NCI-H446 treated with DMSO at 0.1 percent for 48 hours (cell line): ENCODE data around the gene ANKRD30B.
"Not testable (repeated sequence)": the region's sequence is repeated elsewhere in the genome, so short reads cannot be mapped to it uniquely, and the experiment has no call there.

Experiments
- DNase-seq: peaks from one replicate; lab custom pipeline; 2025; lab: John Stamatoyannopoulos, UW

Gene ANKRD30B, protein sequence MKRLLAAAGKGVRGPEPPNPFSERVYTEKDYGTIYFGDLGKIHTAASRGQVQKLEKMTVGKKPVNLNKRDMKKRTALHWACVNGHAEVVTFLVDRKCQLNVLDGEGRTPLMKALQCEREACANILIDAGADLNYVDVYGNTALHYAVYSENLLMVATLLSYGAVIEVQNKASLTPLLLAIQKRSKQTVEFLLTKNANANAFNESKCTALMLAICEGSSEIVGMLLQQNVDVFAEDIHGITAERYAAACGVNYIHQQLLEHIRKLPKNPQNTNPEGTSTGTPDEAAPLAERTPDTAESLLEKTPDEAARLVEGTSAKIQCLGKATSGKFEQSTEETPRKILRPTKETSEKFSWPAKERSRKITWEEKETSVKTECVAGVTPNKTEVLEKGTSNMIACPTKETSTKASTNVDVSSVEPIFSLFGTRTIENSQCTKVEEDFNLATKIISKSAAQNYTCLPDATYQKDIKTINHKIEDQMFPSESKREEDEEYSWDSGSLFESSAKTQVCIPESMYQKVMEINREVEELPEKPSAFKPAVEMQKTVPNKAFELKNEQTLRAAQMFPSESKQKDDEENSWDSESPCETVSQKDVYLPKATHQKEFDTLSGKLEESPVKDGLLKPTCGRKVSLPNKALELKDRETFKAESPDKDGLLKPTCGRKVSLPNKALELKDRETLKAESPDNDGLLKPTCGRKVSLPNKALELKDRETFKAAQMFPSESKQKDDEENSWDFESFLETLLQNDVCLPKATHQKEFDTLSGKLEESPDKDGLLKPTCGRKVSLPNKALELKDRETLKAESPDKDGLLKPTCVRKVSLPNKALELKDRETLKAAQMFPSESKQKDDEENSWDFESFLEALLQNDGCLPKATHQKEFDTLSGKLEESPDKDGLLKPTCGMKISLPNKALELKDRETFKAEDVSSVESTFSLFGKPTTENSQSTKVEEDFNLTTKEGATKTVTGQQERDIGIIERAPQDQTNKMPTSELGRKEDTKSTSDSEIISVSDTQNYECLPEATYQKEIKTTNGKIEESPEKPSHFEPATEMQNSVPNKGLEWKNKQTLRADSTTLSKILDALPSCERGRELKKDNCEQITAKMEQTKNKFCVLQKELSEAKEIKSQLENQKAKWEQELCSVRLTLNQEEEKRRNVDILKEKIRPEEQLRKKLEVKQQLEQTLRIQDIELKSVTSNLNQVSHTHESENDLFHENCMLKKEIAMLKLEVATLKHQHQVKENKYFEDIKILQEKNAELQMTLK (N-terminal part only)

DNA sequence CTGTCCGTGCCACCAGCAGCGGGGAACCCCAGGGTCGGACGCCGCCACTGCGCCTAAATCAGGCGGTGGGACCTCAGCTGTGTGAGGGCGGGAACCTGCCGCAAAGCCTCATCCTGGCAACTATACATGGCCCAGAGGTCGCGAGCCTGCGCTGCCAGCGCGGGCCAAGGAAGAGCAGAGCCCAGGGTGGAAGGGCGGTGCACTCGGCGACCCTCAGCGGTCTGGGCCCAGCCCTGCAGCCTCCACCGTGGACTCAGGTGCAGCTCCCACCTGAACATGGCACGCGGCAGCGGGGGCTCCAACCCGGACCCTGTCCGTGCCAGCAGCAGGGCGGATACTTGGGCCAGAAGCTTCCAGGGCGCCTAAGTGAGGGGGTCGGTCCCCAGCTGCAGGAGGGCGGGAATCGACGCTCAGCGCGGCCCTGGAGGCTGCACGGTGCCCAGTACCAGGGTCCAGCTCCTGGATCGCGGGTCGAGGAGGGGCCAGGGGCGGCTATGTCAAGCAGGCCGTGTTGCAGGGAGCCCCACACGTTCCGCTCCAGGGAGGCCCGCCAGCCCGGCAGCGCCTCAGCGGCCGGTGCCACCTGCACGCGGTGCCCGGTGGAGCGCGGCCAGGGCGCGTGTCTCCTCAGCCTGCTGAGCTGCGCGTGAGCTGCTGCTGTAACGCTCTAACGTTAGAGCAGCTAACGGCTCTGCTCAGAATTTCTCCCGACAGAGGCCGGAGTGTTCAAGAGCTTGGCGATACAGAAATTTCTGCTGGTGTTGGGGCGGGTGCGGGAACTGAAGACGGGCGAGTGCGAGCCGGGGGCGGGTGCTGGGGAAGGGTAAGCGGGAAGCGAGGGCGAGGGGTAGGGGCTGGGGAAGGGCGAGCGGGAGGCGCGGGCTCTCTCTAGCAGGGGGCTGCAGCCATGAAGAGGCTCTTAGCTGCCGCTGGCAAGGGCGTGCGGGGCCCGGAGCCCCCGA is at the start of gene ANKRD30B:
Gene ANKRD30B (plus strand): TSS at position 660 of the 962 bp plus-strand sequence. CDS start 248 bp downstream, at position 908.
- no peak for DNase-seq

DNA sequence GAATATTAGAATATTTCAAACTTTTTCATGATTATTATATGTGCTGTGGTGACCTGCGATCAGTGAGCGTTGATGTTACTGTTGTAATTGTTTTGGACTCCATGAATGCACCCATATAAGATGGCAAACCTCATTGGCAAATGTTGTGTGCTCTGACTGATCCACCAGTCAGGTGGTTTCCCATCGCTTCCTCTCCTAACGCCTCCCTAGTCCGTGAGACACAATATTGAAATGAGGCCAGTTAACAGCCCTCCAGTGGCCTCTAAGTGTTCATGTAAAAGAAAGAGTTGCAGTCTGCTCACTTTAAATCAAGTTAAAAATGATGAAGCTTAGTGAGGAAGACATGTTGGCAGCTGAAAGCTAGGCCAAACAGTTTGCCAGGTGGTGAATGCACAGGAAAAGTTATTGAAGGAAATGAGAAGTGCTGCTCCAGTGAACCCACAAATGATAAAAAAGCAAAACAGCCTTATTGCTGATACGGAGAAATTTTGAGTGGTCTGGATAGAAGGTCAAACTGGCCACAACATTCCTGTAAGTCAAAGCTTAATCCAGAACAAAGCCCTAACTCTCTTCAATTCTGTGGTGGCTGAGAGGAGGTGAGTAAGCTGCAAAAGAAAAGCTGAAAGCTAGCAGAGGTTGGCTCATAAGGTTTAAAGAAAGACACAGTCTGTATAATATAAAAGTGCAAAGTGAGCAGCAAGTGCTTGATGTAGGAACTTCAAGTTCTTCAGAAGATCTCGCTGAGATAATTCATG is 46.5 kb upstream of the ANKRD30B start:
- not testable (repeated sequence) for DNase-seq

DNA sequence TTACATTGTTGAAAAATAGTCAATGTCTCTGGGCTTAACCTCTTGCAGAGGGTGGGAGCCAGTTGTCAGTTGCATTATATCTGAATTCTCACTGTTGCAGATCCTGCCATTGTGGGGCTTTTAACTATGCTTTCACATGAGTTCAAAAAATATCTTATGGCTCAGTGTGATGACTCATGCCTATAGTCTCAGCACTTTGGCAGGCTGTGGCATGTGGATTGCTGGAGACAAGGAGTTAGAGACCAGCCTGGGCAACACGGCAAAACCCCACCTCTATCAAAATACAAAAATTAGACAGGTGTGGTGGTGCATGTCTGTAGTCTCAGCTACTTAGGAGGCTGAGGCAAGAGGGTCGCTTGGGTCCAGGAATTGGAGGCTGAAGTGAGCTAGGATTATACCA is 38.2 kb upstream of the ANKRD30B start:
- not testable (repeated sequence) for DNase-seq

DNA sequence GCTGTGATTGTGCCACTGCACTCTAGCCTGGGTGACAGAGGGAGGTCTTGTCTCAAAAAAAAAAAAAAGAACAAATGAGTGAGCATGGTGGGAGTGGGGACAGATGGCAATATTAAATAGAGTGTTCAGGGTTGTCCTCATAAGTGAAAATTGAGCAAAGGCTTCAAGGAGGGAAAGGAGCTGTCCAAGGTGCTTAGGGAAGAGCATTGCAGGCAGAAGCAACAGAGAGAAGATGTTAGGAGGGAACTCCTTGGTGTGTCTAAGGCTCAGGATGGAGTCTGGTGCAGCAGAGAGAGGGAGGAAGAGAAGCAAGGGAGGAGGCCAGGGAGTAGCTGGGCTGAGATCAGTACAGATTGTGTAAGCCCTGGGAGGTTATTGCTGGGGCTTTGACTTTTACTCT is 26.4 kb upstream of the ANKRD30B start:
- not testable (repeated sequence) for DNase-seq

DNA sequence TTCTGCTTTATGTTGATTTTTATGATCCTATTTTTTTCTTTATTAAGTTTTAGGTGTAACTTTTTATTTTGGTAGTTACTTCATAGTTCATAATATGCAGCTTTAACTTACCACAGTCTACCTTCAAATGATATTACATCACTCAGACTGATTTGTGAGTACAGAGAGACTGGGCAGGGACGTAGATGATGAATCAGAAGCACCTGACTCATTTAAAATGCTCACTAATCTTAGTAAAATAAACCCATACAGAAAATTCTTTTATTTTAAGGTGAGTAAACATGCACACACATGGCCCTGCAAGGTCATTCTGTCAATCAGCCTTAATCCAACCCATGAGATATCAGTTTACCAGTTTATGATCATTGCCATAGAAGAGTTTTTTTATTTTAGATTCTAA is 8.9 kb upstream of the ANKRD30B start:
- DNase-seq: not testable (repeated sequence)

DNA sequence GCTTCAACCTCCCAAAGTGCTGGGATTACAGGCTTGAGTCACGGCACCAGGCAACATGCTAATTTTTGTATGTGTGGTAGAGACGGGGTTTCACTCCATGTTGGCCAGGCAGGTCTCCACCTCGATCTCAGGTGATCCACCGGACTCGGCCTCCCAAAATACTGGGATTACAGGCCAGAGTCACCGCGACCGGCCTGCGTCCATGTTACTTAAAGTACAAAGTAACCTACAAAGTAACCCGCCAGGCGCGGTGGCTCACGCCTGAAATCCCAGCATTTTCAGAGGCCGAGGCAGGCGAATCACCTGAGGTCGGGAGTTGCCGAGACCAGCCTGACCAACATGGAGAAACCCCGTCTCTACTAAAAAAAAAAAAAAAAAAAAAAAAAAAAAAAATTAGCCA is 1.1 kb upstream of the ANKRD30B start:
- DNase-seq: no peak

DNA sequence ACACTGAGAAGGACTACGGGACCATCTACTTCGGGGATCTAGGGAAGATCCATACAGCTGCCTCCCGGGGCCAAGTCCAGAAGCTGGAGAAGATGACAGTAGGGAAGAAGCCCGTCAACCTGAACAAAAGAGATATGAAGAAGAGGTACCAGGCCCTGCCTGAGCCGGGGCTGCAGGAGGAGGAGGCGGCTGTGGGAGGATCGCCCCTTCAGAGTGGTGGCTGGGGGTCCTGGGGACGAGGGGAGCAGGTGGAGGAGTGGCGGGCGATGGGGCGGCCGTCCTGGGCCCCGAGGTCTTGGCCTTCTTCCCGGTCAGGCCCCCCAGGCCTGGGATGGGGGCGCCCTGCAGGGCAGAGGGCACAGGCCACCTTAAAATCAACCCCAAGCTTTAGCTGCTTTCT is 524 bp downstream of the ANKRD30B start:
- DNase-seq: no peak

DNA sequence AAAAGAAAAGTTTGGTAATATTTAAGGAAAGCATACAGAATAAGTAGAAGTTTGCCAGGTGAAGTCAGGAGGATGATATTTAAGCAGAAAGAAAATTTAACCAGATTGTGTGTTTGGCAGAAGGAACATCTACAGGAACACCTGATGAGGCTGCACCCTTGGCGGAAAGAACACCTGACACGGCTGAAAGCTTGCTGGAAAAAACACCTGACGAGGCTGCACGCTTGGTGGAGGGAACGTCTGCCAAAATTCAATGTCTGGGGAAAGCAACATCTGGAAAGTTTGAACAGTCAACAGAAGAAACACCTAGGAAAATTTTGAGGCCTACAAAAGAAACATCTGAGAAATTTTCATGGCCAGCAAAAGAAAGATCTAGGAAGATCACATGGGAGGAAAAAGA is 15.6 kb downstream of the ANKRD30B start:
- DNase-seq: not testable (repeated sequence)

DNA sequence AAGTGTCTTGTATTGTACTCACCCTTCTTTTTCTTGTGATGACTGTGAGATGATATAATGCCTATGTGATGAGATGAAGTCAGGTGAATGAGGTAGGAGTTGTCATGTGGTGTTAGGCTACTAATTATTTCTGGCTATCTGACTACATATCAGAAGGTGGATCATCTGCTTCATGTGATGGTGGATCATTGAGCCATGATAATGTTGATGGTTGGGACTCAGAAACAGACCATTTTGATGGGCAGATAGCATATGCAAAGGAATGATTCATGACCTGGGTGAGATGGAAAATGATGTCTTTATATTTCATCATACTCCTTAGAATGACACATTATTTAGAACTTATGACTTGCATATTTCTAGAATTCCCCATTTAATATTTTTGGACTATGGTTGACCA is 19.5 kb downstream of the ANKRD30B start:
- DNase-seq: no peak

DNA sequence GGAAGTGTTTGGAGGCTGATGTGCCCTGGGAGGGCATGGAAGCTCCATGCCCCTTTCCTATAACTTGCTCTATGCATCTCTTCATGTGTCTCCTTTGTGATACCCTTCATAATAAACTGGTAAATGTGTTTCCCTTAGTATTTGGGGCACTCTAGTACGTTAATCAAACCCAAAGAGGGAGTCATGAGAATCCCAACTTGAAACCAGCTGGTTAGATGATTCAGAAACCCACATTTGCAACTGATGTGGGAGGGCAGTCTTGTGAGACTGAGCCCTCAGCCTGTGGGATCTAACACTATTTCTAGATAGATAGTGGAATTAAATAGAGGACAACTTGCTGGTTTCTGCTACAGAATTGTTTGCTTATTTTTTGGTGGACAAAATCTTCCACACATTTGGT is 20.3 kb downstream of the ANKRD30B start:
- DNase-seq: no peak

DNA sequence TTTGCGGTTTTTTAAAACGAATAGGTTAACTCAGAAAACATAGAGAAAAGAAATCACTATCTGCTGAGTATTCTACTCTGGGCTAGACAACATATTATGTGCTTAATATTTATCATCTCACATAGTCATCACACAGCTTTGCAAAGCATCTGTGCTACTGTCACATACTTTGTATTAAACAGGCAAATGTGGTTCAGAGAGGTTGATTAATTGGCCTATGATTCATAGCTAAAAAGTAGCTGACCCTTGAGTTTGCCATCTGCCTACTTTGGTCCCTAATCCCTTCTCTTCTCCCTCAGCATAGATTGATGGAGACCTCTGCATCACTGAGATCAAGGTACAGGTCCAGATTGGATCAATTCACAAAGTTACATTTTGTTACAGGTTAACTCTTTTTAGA is 21.4 kb downstream of the ANKRD30B start:
- DNase-seq: peak; percentile 67

DNA sequence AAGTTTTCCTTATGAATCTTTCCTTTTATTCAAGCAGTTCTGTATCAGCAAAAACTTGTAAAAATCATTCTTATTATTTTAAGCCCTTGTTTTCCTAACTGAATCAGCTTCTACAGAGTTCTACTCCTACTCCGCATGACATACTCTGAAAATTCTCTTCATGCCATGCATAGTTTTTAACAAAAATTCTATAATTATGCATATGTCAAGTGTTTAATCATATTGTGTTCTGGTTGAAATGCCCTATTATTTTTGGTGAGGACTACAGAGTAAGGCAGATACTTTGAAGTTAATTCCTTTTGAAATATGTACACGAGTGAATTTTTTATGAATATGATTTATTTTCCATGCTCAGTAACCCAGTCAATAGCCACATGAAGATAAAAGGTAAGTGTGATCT is 28.8 kb downstream of the ANKRD30B start:
- no peak for DNase-seq

DNA sequence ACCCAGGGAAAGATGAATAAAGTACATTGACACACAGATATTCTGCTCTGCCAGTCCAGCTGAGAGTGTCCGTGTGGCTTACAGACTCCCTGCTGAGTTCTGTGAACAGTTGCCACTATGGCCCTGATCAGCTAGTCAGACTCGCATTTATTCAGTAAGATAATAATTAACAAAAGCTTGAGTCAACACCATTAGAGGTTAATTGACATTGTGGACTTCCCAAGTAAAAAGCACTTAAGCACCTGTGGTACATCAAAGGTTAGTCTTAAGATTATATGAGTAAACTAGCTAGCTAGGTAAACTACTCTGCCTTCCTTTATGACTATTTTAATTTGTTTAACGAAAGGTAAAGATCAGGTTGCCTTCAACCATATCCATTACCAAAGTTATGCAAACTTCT is 33.7 kb downstream of the ANKRD30B start:
- no peak for DNase-seq

DNA sequence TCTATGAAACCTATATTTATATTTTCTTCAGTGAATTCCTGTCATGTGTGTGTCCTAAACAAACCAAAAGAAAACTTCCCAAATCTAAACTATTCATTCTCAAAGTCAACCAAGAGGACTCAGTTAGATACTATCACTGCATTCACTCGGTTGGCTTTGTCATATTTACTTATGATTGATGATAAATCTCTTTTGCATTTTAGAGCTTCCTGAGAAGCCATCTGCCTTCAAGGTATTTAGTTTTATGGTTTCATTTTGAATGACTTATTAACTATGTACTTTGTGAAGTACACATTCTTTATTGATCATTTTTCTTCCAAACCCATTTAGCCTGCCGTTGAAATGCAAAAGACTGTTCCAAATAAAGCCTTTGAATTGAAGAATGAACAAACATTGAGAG is 36.2 kb downstream of the ANKRD30B start:
- DNase-seq: no peak

DNA sequence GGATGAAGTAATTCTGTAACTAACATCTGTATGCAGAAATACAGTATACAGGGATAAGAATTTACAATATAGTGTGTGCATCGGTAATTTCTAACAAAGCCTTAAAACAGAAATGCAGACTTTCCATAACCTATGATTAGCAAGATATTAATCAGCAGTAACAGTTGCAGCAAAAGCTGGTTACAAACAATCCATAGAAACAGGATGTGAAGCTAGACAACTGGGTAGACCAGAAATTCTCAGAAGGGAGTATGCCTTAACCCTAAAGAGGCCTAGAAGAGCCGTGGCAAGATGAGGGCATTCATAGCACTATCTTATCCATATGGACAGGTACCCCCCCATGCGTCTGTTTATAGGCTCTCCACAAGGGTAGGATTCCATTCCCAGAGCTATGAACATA is 48.9 kb downstream of the ANKRD30B start:
- DNase-seq: not testable (repeated sequence)

DNA sequence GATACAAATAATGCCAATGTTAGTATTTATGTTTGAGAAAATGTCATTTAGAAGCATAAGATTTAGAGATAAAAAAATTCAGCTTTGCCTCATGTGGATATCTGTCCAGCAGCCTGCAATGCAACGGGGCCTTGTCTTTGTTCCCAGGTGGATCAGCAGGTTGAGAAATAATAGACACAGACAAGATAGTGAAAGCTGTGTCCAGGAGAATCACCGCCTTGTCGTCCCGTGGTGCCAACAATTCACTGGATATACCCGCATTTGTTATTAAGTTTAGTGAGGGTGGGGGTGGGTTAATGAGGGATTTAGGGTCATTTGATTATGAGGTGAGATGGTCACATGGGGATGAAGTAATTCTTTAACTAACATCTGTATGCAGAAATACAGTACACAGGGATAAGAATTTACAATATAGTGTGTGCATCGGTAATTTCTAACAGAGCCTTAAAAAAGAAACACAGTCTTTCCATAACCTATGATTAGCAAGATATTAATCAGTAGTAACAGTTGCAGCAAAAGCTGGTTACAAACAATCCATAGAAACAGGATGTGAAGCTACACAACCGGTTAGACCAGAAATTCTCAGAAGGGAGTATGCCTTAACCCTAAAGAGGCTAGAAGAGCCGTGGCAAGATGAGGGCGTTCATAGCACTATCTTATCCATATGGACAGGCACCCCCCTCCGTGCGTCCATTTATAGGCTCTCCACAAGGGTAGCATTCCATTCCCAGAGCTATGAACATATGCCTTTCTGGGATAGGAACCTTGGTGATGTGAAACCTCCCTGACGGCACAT is 50.2 kb downstream of the ANKRD30B start:
- DNase-seq: not testable (repeated sequence)

DNA sequence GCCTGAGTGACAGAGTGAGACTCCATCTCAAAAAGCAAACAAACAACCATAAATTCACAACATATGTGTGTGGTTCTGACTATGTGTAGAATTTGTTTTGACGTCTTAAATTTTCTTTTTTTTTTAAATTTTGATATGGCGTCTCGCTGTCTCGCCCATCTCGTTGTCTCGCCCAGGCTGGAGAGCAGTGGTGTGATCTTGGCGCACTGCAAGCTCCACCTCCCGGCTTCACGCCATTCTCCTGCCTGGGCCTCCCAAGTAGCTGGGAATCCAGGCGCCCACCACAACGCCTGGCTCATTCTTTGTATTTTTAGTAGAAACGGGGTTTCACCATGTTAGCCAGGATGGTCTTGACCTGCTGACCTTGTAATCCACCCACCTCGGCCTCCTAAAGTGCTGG is 63.1 kb downstream of the ANKRD30B start:
- DNase-seq: not testable (repeated sequence)

DNA sequence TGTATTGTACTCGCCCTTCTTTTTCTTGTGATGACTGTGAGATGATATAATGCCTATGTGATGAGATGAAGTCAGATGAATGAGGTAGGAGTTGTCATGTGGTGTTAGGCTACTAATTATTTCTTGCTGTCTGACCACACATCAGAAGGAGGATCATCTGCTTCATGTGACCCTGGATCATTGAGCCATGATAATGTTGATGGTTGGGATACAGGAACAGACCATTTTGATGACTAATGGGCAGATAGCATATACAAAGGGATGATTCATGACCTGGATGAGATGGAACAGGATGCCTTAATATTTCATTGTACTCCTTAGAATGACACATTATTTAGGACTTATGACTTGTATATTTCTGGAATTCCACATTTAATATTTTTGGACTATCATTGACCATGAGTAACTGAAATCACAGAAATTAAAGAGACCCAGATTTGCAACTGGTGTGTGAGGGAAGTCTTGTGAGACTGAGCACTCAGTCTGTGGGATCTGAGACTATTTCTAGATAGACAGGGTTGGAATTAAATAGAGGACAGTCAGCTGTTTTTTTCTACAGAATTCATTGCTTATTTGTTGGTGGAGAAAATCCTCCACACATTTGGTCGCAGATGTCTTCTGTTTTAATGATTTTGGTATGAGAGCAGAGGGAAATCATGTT is 79.1 kb downstream of the ANKRD30B start:
- DNase-seq: peak; percentile 59

DNA sequence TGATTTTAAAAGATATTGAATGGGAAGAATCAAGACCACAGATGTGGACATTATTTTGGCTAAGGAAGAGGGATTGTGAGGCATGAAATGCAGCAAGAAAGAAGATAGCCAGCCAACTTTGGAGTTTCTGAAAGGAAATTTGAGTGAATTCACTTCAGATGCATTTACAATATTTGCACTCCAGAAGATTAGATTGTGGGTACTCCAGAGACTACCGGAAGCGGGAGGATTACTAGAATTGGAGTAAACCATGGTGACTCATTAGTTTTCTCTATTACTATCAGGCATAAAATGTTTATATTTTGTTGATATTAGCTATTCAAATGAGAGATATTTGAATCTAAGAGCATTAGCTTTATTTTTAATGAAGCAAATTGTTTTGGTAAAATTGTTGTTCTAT is 93.6 kb downstream of the ANKRD30B start:
- not testable (repeated sequence) for DNase-seq
